HUDEP-2 (cell line): Measurements from ENCODE around the gene HMX3.
A peak's percentile ranks its signal among the peaks of the same experiment; 100 is the strongest.
"Not testable (repeated sequence)": the region's sequence is repeated elsewhere in the genome, so short reads cannot be mapped to it uniquely, and the experiment has no call there.

Source experiments
- DNase-seq, 76 experiments: peaks; one replicate each; lab custom pipeline; 2025; ENCODE audit not compliant: unreplicated experiment in 76 of 76; lab: John Stamatoyannopoulos, UW

Gene HMX3

GRCh38 chr10:123165445-123166072 is 29.8 kb downstream of the HMX3 start:
- peak in 3 of 76 experiments; percentile 12 to 24 (median 13) for DNase-seq

DNA sequence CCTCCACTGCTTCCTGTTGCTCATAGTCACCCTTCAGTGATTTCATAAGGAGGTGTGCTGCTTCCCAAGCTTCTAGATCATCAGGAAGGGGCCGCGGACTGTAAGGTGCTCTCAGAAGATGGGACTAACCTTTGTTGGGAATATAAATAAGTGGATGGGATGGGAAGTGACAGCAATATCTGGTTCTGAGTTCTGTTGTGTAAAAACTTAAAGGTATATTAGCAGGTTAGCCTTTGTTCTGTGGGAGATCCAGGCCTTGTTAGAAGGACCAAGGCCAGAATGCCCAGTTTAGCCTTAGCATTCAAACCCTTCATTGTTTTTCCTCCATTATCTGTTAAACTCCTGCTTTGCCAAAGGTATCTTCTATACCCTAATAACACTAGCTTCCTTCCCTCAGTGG is 30.8 kb downstream of the HMX3 start:
- DNase-seq = no peak

DNA sequence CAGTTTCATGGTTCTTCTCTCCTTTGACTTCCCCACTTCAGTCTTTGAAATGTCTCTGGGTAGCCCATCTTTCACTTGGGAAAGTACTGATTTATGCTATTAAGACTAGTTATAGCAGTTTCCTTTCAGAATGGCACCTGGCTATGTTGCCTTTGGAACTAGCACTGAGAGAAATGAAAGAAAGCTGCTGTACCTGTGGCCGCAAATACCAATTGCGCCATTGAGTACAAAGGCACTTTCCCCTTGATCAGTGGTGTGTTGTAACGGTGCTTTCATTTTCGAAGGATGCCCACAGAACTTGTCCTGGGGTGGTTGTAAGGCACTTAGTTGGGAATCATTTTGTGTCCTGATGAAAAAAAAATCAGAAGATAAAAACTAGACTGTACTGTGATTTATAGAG is 35.2 kb downstream of the HMX3 start:
- DNase-seq = no peak

- DNase-seq = not testable (repeated sequence)
These were observed 35.8 kb downstream of the HMX3 start for GRCh38 chr10:123171616-123172015.

DNA sequence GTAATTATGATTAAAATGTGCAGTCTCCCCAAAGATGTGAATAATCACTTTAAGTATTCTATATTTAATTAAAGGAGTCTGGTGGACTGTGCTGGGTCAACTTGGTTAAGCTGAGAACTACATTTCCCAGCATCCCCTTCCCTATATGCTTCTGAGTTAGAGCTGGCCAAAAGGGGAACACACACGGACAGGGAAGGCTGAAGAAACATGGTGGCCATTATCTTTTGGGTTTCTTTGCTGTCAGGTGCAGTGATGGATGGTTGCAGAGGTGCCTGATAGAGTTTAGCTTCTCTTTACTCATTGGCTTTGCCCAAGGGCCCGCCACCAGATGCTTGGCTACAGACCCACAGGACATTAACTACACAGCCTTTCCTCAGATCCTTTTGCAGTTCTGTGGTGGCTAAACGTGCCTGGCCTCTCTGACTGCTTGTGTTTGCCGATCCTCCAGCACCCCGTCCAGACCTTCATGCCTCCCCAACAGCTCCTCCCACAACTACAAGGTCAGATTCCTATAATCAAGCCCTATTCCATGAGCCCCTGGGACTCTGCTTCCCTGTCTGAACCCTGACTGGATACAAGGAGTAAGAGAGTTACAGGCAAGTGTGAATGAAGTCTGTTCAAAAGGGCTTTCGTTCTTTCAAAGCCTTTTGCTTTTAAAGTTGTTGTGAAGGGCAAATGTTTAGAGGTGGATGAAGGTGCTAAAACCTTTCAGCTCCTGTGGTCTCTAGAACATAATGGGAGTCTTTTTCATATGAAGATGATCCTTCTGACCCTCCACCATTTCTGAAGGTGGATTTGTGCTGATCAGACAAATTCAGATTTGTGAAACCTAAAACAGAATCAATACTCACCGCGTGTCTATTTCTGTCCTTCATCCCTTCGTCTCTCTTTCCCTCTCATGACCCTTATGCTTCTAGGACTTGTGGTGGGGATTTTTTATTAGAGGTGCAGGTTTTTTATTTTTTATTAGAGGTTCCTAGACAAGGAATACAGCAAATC is 39.9 kb downstream of the HMX3 start:
- DNase-seq = no peak

DNA sequence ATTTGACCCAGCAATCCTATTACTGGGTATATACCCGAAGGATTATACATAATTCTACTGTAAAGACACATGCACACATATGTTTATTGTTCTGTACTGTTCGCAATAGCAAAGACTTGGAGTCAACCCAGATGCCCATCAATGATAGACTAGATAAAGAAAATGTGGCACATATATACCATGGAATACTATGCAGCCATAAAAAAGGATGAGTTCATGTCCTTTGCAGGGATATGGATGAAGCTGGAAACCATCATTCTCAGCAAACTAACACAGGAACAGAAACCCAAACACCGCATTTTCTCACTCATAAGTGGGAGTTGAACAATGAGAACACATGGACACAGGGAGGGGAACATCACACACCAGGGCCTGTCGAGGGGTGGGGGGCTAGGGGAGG is 42.6 kb downstream of the HMX3 start:
- DNase-seq = not testable (repeated sequence)

DNA sequence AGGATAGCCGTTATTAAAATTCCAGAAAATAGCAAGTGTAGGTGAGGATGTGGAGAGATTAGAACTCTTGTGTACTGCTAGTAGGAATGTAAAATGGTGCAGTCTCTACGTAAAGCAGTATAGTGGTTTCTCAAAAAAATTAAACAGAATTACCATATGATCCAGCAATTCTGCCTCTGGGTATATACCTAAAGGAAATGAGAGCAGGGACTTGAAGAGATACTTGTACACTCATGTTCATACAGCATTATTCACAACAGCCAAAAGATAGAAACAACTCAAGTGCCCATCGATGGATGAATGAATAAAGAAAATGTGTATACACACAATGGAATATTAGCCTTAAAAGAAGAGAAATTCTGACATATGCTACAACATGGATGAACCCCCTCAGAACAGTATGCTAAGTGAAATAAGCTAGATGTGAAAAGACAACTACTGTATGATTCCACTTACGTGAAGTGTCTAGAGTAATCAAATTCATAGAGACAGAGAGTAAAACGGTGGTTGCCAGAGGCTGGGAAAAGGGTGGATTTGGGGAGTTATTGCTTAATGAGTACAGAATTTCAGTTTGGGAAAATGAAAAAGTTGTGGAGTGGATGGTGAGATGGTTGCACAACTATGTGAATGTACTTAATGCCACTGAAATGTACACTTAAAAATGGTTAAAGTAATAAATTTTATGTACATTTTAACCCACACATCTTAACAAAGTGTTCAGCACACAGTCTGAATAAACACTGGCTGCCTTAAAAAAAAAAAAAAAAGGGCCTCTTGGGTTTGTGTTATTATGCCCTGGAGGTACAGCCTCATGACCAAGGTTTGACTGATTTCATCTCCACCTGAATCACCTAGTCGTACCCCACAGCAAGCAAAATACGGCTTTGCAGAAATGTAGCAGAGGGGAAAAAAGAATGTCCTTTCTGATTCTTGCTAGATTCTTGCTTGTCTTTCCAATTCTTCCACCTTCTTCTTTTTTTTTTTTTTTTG is 44.6 kb downstream of the HMX3 start:
- DNase-seq = no peak

- DNase-seq = no peak
These were observed 48.0 kb downstream of the HMX3 start for GRCh38 chr10:123183724-123184123.

- DNase-seq = no peak
These were observed 52.0 kb downstream of the HMX3 start for GRCh38 chr10:123187781-123188180.
